Sigmoid colon (tissue), 7 donors: Measurements from ENCODE around the gene ZNF571. TPM values are rescaled to one million over a fixed set of nuclear protein-coding genes. Genes with fewer than 3 reads are reported as not detected.

ENCODE experiments used
- DNase-seq: peaks from one replicate; pipeline ENCODE4 v3.0.0-alpha.2; 2019
- H3K27ac ChIP-seq, 4 donors: fragments of 200-600 bp; sonication (generic); one replicate each; pipeline ENCODE4 v1.5.1; 2016 to 2019; ENCODE audit warnings: mild to moderate bottlenecking in 1 of 4
- H3K27me3 ChIP-seq, 3 donors: fragments of 200-600 bp; sonication (generic); one replicate each; pipeline ENCODE4 v1.5.1; 2019; ENCODE audit warnings: mild to moderate bottlenecking in 1 of 3
- H3K36me3 ChIP-seq, 4 donors: fragments of 200-600 bp; sonication (generic); one replicate each; pipeline ENCODE4 v1.5.1; 2016 to 2019
- H3K4me1 ChIP-seq, 4 donors: fragments of 200-600 bp; sonication (generic); one replicate each; pipeline ENCODE4 v1.5.1; 2017 to 2019
- H3K4me3 ChIP-seq, 4 donors: fragments of 200-600 bp; sonication (generic); one replicate each; pipeline ENCODE4 v1.5.1; 2017 to 2019; ENCODE audit warnings: mild to moderate bottlenecking in 2 of 4, moderate library complexity in 1 of 4
- H3K9me3 ChIP-seq, 4 donors: fragments of 200-600 bp in 3 of 4; sonication (generic) in 3 of 4; one replicate each; pipeline versions ENCODE4 v1.5.1 to v1.6.1; 2013 to 2019
- CTCF ChIP-seq, 4 experiments: fragments of 450-650 bp in 3 of 4; fragments of 200-600 bp in 1 of 4; IDR thresholded peaks; one replicate each; pipeline ENCODE4 v1.5.1; 2016 to 2019; ENCODE audit warnings: antibody characterized with exemption in 4 of 4, mild to moderate bottlenecking in 3 of 4, moderate library complexity in 2 of 4
- EP300 ChIP-seq, 4 donors: sonication (generic); formaldehyde crosslinking; IDR thresholded peaks; one replicate each; pipeline ENCODE4 v1.6.1; 2017; ENCODE audit warnings: antibody characterized with exemption in 4 of 4
- POLR2A ChIP-seq, 2 donors: fragments of 450-650 bp; IDR thresholded peaks; one replicate each; pipeline ENCODE4 v1.6.1; 2016; ENCODE audit warnings: antibody characterized with exemption in 2 of 2, mild to moderate bottlenecking in 2 of 2, moderate library complexity in 2 of 2
- POLR2AphosphoS5 ChIP-seq, 4 donors: sonication (generic); formaldehyde crosslinking; IDR thresholded peaks; one replicate each; pipeline ENCODE4 v1.6.1; 2017; ENCODE audit warnings: antibody characterized with exemption in 4 of 4
- WGBS, 2 donors: extraction: QIAGEN DNeasy Blood & Tissue Kit; methylation state at CpG; one replicate each; pipeline ENCODE4 v1.1.7; 2013; 5-methylcytosine and 5-hydroxymethylcytosine counted together
- intact Hi-C: fragments of 100-400 bp; cut with DNase I; formaldehyde crosslinking; loops from one replicate; pipeline ENCODE4 v1.15.1; 2023
- polyA plus RNA-seq, 3 donors: library from polyadenylated mRNA; stranded (reverse); fragments of 200-250 nt; gene quantifications; one replicate each; pipeline ENCODE4 v1.2.3, GENCODE V29; 2013
- total RNA-seq, 4 donors: library from RNA; depleted of rRNA; stranded (reverse); fragments of >200 nt; gene quantifications; one replicate each; pipeline ENCODE4 v1.1.0, GENCODE V29; 2016
- donor health status: healthy with polysubstance abuse.
- donor health status: Bipolar disorder and iron deficiency.
- donor health status: healthy.

Gene ZNF571
- total RNA-seq (10 to 100 TPM in 1 of 4 donors, 1 to 10 TPM in 3; 3.1 to 11.4 (median 5.2) TPM), polyA plus RNA-seq (1 to 10 TPM; 1.2 to 2.1 (median 1.6) TPM)

- H3K27me3 ChIP-seq: no peaks in the 10 kb centered on the region
- H3K4me1 ChIP-seq: peaks cover 0 to 18% (median 17%) of the 10 kb centered on the region in 4 donors
- peak within 1 kb of the TSS; percentile 53 to 88 (median 69) for H3K4me3 ChIP-seq
- intact Hi-C loops: loop anchor here (2.0 to 5.0 kb wide), 2 partner anchors 87 to 126 kb away; partner anchors contain the start of genes ZNF570 and ZNF793
- peaks cover 0 to 2% (median 0%) of the 10 kb centered on the region in 4 donors for H3K9me3 ChIP-seq
- TF ChIP-seq CTCF (IDR thresholded peaks at IDR 0.05) (no peak), POLR2AphosphoS5 (IDR thresholded peaks at IDR 0.05) (peak; percentile 87 to 97 (median 92)), POLR2A (IDR thresholded peaks at IDR 0.05) (peak; percentile 57 to 64), EP300 (IDR thresholded peaks at IDR 0.05) (peak in 1 of 4 donors; percentile 88)
- peak within 1 kb of the TSS; percentile 90 to 92 (median 92) for H3K27ac ChIP-seq
- DNase-seq: peak; percentile 97
- 0 to 1% methylated on average over 53 of the region's 53 CpGs for WGBS, 2 donors
- H3K36me3 ChIP-seq: peaks cover 0 to 14% (median 0%) of the 10 kb centered on the region in 4 donors
These were observed at the start of gene ZNF571, which contains the start of gene ZNF540 for GRCh38 chr19:37594304-37594981. ZNF571 (minus strand) TSS chr19:37594792; CDS start chr19:37586676, 8,116 bp downstream. ZNF540 (plus strand) TSS chr19:37594876; CDS start chr19:37598448, 3,572 bp downstream.

- intact Hi-C loops: no loop called here
- H3K9me3 ChIP-seq: peaks cover 0 to 46% (median 34%) of the 10 kb centered on the region in 4 donors
These were observed 40.8 kb upstream of the ZNF571 start for GRCh38 chr19:37635076-37636056.

GRCh38 chr19:37594982-37595382 lies 390 bp upstream of the ZNF571 start:
- Histone ChIP-seq H3K4me1 (peaks cover 0 to 18% (median 17%) of the 10 kb centered on the region in 4 donors), H3K36me3 (peaks cover 0 to 19% (median 1%) of the 10 kb centered on the region in 4 donors), H3K27ac (peak overlapping the region; percentile 90 to 92 (median 92)), H3K9me3 (peaks cover 0 to 2% (median 0%) of the 10 kb centered on the region in 4 donors), H3K27me3 (no peaks in the 10 kb centered on the region), H3K4me3 (peak overlapping the region; percentile 53 to 88 (median 69))
- 0 to 1% methylated on average over 20 of the region's 20 CpGs for WGBS, 2 donors
- TF ChIP-seq POLR2AphosphoS5 (IDR thresholded peaks at IDR 0.05) (no peak), POLR2A (IDR thresholded peaks at IDR 0.05) (no peak)
- intact Hi-C loops: loop anchor here (1.0 to 5.0 kb wide), 4 partner anchors 60 to 126 kb away; partner anchors contain the start of genes ZFP30, ZNF570 and ZNF793
- DNase-seq: peak; percentile 88

More at GRCh38 chr19:37635076-37636056, 40.8 kb upstream of the ZNF571 start:
- 96 to 97% methylated on average over 11 of the region's 11 CpGs for WGBS, 2 donors
- DNase-seq: no peak
- Histone ChIP-seq H3K27me3 (no peaks in the 10 kb centered on the region), H3K36me3 (peaks cover 10 to 57% (median 41%) of the 10 kb centered on the region in 4 donors), H3K4me1 (no peaks in the 10 kb centered on the region), H3K4me3 (no peak overlapping the region), H3K27ac (no peak overlapping the region)
- TF ChIP-seq EP300 (IDR thresholded peaks at IDR 0.05) (no peak), POLR2AphosphoS5 (IDR thresholded peaks at IDR 0.05) (no peak), POLR2A (IDR thresholded peaks at IDR 0.05) (no peak), CTCF (IDR thresholded peaks at IDR 0.05) (no peak)

GRCh38 chr19:37593996-37594303 lies 642 bp downstream of the ZNF571 start:
- Histone ChIP-seq H3K4me1 (peaks cover 0 to 18% (median 17%) of the 10 kb centered on the region in 4 donors), H3K36me3 (peaks cover 0 to 9% (median 0%) of the 10 kb centered on the region in 4 donors), H3K4me3 (peak overlapping the region; percentile 53 to 88 (median 69)), H3K9me3 (peaks cover 0 to 2% (median 0%) of the 10 kb centered on the region in 4 donors), H3K27ac (peak overlapping the region; percentile 90 to 92 (median 92)), H3K27me3 (no peaks in the 10 kb centered on the region)
- intact Hi-C loops: loop anchor here (2.0 to 5.0 kb wide), 2 partner anchors 87 to 125 kb away; partner anchors contain the start of genes ZNF570 and ZNF793
- WGBS, 2 donors: 4% methylated on average over 9 of the region's 9 CpGs
- no peak for DNase-seq
- no peak for TF ChIP-seq POLR2A (IDR thresholded peaks at IDR 0.05)
- no peak for TF ChIP-seq CTCF (IDR thresholded peaks at IDR 0.05)
- no peak for TF ChIP-seq EP300 (IDR thresholded peaks at IDR 0.05)
